ENCODE measurements around the gene SUSD2. TPM values are rescaled to one million over a fixed set of nuclear protein-coding genes. Genes with fewer than 3 reads are reported as not detected.
"Not testable (repeated sequence)": the region's sequence is repeated elsewhere in the genome, so short reads cannot be mapped to it uniquely, and the experiment has no call there.

The SUSD2 gene
- total RNA-seq, 1 donor from 2014 or later: 1.2 TPM

DNA sequence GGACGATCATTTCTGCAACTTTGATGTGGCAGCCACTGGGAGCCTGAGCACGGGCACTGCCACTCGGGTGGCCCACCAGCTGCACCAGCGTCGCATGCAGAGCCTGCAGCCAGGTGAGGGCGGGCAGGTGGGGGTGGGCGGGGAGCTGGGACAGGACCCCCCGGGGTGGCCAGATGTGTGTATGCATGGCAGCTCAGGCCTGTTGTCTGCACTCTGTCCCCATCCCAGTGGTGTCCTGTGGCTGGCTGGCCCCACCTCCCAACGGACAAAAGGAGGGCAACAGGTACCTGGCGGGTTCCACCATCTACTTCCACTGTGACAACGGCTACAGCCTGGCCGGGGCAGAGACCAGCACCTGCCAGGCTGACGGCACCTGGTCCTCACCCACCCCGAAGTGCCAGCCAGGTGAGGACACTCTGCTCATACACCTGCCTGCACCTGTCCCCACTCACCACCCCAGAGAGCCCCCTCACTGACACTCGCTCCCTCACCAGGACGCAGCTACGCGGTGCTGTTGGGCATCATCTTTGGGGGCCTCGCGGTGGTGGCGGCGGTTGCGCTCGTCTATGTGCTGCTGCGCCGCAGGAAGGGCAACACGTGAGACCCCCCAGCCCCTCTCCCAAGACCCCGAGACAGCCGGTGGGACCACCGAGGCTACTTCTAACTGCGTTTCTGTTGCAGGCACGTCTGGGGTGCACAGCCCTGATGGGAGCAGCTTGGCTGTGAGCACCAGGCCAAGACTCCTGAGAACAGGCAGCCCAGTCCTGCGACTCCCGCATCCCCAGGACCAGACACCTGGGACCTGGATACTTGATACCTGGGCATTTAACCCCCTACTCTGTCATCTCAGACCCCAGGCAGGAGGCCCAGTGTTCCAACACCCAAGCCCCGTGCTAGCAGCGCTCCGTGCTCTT is 6.7 kb downstream of the SUSD2 start:
- intact Hi-C loops (cut with micrococcal nuclease): no loop called here

DNA sequence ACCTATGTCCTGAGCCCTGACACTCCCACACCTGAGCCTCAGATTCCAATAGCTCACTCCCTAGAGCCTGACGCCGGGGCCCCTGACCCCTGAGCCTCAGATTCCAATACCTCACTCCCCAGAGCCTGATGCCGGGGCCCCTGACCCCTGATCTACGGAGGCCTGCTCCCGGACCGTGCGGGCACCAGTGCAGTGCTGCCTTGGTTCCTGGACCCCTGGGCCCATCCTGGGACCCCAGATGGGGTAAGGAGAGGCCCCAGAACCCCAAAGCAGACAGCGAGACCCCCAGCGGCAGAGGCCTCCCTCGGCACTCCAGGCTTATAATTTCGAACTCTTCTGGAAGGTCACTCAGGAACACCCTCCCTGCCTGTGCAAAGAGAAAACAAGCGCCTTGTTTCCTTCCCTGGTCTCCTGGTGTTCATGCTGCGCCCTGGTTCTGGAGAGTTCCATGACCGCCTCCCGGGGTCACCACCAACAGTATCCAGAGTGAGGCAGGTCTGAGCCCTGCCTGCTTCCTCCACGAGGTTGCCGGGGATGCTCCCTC is 7.5 kb downstream of the SUSD2 start:
- intact Hi-C loops (cut with micrococcal nuclease): loop anchor here (1.0 kb wide), 4 partner anchors 43 to 337 kb away; no protein-coding TSS in a partner anchor

DNA sequence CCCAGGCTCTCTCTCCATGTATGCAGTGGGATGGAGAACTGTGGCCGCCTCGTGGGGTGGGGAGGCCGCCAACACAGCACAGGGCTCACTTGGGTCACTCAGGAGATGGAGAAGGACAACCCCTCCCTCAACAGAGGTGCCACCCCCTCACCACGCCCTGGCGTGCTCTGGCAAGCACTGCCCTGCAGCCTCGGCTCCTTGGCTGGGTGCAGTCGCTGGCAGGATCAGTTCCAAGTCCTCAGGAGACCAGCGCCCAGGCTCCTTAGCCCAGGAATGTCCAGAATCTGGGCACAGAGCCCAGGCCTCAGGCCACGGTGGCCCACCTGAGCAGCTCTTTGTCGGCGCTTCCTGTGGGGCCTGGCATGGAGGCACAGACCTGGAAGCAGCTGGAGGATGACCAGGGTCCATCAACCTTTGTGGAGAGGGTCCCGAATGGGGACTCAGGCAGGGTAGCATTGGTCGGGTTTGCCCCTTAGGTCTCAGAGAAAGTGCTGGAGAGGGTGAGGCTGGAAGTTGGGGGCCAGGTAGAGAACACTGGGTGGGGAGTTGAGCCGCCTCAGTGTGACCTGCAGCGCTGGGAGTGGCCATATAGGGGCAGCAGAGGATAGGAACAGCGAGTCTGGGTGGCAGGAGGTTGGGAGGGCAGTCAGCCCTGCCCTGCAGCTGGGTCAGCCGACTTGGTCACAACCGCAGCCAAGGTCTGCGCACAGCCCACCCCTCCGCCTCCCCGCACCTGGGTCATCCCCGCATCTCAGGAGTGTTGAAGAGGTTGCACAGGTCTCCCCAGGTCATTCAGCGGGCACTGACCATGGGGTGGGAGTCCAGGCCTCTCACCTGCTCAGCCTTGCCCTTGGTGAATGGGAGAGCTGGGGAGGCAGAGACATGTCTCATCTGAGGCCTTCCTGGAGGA is 8.2 kb downstream of the SUSD2 start:
- intact Hi-C loops (cut with micrococcal nuclease): loop anchor here (1.0 kb wide), 4 partner anchors 42 to 336 kb away; no protein-coding TSS in a partner anchor

DNA sequence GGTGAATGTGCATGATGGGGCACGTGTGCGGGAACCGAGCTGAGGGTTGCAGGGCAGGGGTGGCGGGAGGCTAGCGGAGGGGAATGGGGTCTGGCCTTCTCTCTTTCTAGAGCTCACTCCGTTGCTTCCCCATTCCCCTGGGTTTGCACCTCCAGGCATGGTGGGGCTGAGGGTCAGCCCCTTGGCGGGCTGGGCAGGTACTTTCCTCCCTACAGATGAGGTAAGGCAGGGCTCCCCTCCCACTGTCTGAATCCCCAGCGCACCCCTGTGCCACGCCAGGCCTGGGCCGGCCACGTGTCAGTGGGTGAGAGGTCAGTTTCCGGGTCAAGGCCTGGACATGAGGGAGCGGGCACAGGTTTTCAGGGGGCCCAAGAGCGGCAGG is 8.9 kb downstream of the SUSD2 start:
- intact Hi-C loops (cut with micrococcal nuclease): no loop called here

DNA sequence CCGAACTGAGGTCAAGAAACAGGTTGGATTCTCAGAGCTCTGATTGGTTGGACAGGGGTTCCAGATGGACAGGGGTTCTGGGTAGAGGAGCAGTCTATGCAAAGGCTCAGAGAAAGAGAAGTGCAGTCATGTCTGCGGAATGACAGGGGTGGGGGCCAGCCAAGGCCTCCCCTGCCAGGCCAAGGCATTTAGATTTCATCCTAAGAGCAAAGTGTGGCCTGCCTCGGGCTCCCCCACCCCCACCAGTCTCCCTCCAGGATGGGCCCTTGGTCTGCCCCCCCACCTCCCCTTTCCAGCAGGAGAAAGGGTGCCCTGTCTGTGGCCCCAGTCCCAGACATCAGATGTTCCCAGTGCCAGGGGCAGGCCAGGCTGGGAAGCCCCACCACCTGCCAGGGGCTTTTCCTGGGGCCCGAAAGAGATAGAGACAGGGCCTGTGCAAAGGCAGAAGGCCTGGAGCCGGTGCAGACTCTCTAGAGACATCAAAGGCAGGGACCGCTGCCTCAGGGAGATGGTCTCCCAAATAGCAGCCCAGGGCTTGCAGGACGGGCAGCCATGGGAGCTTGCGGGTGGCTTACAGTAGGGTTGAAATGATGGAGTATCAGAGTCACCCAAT is 9.4 kb downstream of the SUSD2 start:
- intact Hi-C loops (cut with micrococcal nuclease): no loop called here

DNA sequence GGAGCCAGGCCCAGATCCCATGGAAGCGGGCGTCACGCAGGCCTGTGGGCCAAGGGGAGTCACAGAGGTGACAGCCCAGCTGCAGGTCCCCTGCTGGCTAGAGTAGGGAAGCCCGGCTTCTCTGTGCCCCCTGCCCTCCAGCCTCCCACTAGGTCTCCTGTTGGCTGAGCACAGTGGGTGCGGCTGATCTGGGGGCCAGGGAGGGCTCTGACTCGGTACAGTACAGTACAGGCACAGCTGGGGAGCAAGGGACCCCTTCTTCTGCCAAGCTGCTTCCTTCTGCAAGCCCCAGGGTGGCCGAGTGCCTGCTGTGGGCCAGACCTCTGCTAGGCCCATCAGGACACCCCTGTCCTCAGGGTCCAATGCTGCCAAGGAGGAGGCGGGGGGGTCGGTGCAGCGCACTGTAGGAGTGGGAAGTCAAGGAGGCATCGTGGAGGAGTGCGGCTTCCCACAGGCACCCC is 10.1 kb downstream of the SUSD2 start:
- intact Hi-C loops (cut with micrococcal nuclease): no loop called here

DNA sequence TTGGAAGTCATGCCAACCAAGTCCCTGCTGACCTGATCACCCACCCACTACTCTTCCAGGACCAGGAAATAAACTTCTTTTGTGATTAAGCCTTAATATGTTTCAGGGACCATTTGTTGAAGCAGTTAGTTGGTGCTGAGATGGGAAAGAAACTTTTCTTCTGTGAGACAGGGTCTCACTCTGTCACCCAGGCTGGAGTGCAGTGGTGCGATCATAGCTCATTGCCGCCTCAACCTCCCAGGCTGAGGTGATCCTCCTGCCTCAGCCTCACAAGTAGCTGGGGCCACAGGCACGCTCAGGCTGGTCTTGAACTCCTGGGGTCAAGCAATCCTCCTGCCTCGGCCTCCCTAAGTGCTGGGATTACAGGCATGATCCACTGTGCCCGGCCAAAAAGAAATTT is 10.6 kb downstream of the SUSD2 start:
- intact Hi-C loops (cut with micrococcal nuclease): no loop called here

DNA sequence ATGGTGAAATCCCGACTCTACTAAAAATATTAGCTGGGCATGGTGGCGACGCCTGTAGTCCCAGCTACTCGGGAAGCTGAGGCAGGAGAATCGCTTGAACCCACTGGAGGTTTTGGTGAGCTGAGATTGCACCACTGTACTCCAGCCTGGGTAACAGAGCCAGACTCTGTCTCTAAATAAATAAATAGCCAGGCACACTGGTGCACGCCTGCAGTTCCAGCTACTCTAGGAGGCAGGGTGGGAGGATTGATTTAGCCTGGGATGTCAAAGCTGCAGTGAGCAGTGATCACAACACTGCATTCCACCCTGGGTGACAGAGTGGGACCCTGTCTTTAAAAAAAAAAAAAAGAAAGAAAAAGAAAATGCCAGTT is 17.4 kb downstream of the SUSD2 start:
- intact Hi-C loops (cut with micrococcal nuclease): no loop called here

DNA sequence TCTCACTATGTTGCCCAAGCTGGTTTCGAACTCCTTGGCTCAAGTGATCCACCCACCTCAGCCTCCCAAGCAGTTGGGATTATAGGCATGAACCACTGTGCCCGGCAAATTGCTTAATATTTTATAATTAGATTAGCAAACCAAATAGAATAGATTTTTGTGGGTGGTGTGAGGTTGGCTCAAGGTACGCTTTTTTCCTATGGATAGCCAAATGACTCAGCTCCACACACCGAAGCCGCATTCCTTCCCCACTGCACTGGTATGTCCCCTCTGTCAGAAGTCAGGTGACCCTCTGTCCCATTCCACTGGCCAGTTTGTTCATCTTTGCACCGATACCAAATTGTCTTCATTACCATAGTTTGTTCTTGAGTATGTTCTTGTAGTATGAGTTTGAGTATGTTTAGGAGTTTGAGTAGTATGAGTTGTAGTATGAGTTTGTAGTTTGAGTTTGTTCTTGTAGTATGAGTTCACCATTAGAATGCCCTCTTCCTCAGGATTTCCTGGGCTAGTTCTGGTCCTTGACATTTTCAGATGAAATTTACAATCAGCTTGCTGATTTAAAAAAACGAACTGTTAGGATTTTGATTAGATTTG is 19.4 kb downstream of the SUSD2 start:
- intact Hi-C loops (cut with micrococcal nuclease): no loop called here

DNA sequence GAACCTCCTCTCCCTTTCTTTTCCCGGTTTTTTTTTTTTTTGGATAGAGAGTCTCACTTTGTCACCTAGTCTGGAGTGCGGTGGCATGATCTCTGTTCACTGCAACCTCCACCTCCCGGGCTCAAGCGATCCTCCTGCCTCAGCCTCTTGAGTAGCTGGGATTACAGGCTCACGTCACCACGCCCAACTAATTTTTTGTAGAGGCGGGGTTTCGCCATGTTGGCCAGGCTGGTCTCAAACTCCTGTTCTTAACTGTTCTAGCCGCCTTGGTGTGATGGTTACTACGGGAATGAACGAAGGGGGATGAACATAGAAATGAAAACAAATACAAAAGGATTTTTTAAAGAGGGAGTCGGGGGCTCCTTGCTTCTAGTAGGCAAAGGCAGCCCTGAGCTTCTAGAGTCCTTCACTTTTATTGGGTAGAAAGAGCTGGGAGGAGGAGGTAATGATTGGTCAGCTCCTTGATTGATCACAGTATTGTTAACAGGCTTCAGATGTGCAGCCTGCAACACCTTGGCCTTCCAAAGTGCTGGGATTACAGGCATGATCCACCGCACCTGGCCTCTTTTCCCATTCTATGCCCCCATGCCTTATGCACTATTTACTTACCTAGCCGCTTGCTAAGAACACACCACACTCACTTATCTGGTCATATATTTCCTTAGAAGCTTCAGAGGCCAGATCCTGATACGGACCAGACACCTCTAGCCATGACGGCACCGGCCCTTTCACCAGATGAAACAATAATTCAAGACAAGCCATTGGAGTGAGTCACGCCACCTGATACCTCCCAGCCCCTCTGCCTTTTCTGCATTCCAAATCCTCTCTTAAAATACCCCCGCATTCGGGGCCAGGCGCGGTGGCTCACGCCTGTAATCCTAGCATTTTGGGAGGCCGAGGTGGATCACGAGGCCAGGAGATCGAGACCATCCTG is 20.7 kb downstream of the SUSD2 start:
- intact Hi-C loops (cut with micrococcal nuclease): no loop called here

DNA sequence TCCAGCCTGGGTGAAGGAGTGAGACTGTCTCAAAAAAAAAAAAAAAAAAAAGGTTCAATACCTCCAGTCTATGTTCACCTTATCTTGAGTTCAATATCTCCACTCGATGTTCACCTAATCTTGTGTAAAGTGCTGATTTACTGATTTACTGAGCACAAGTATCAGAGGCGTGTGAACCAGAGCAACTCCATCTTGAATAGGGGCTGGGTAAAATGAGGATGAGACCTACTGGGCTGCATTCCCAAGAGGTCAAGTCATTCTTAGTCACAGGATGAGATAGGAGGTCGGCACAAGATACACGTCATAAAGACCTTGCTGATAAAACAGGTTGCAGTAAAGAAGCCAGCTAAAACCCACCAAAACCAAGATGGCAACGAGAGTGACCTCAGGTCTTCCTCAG is 22.6 kb downstream of the SUSD2 start:
- intact Hi-C loops (cut with micrococcal nuclease): not testable (repeated sequence)

DNA sequence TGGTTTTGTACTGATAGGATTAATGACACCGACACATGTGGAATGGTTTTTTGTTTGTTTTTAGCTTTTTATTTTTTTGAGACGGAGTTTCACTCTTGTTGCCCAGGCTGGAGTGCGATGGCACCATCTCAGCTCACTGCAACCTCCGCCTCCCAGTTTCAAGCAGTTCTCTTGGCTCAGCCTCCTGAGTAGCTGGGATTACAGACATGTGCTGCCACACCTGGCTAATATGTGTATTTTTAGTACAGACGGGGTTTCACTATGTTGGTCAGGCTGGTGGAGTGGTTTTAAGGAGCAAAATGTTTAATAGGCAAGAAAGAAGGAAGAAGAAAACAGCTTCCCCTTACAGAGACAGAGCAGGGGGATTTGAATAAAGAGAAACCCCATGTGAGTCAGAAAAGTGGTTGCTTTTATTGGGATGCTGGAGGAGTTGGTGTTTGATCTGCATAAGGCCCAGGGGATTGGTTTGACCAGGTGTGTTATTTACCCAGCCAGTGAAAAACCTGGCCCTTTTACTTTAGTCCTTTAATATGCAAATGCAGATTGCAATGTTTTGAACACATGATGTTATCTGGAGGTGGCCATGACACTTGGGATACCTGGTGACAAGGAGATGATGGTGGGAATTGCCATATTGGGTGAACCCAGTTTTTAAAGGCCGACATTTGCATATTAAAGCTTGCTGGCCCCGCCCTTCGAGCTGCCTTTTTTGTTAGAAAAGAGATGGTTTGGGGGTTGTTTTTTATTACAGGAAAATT is 24.3 kb downstream of the SUSD2 start:
- intact Hi-C loops (cut with micrococcal nuclease): no loop called here

DNA sequence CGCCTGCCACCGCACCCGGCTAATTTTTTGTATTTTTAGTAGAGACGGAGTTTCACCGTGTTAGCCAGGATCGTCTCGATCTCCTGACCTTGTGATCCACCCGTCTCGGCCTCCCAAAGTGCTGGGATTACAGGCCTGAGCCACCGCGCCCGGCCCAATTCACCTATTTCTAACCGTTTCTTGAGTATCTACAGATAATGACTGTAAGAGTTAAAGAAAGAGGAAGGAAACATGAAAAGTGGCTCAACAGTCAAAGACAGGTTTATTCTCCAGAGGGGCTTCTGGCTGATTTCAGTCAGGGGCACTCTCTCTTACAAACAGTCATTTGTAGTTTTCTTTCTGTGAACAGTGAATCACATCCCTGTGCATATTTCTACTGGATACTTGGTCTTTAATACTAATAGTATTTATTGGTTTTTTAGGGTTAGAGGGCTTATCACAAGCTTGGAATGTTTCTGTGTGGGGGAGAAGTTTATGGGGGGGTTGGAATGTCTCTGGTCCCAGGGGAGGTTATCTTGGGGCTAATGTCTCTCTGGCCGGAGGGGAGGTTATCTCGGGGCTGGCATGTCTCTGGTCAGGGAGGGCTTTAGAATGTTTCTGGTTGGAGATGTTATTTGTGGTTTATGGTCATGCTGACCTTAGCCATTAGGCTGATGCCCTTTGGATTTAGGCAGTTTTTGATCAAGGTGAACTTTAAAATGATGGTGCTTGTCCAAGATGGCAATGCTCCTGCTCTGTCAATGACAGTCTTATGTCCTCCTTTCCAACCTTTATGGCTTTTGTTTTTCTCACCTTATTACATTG is 25.4 kb downstream of the SUSD2 start:
- intact Hi-C loops (cut with micrococcal nuclease): not testable (repeated sequence)

DNA sequence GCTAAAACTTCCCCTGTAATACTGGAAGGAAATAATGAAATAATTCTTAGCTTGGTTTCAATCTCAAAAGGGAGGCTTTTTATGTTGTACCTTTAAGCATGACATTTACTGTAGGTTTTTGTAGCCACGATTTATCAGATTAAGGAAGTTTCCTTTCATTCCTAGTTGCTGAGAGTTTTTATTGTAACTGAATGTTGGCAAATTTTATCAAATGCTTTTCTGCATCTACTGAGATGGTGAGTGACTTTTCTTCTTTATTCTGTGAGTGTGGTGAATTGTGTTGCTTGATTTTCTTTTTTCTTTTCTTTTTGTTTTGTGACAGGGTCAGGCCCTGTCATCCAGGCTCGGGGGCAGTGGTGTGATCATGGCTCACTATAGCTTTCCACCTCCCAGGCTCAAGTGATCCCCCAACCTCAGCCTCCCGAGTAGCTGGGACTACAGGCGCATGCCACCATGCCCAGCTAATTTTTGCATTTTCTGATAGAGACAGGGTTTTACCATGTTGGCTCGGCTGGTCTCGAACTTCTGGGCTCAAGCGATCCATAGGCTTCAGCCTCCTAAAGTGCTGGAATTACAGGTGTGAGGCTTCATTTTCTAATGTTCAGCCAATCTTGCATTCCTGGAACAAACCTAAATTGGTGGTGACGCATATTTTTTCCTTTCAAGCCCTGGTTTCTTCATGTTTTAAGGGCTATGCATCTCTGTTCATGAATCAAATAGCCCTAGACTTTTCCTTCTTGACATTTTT is 26.2 kb downstream of the SUSD2 start:
- intact Hi-C loops (cut with micrococcal nuclease): no loop called here

DNA sequence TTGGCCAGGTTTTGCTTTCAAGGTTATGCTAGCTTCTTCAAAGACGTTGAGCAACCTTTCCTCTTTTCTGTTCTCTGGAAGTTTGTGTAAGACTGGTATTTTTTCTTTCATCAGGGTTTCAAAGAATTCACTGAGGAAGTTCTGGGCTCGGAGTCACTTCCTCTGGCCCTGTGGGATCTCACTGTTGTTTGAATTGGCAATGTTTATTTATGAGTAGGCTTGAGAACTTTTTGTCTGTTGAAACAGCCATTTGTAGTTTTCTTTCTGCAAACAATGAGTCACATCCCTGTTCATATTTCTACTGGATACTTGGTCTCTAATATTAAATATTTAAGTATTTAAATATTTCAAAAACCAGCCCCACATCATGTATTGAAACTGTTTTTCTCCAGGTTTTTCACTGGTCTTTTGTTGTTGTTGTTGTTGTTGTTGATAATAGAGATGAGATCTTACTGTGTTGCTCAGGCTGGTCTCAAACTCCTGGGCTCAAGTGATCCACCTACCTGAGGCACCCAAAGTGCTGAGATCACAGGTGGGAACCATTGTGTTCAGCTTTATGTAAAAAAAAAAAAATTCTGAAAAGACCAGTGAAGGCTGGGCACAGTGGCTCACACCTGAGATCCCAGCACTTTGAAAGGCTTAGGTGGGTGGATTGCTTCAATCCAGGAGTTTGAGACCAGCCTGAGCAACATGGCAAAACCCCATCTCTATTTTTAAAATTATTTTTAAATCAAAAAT is 26.9 kb downstream of the SUSD2 start:
- intact Hi-C loops (cut with micrococcal nuclease): no loop called here

DNA sequence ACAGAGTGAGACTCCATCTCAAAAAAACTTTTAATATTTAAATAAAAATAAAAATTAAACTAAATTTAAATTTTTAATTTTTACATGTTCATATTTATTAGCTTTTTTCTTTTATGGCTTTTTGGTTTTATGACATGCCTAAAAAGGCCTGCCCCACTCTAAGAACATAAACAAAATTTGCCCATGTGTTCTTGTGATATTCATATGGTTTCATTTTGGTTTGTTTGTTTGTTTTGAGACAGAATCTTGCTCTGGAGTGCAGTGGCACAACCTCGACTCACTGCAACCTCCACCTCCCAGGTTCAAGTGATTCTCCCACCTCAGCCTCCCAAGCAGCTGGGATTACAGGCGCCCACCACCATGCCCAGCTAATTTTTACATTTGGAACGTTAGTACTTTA is 27.7 kb downstream of the SUSD2 start:
- intact Hi-C loops (cut with micrococcal nuclease): no loop called here

DNA sequence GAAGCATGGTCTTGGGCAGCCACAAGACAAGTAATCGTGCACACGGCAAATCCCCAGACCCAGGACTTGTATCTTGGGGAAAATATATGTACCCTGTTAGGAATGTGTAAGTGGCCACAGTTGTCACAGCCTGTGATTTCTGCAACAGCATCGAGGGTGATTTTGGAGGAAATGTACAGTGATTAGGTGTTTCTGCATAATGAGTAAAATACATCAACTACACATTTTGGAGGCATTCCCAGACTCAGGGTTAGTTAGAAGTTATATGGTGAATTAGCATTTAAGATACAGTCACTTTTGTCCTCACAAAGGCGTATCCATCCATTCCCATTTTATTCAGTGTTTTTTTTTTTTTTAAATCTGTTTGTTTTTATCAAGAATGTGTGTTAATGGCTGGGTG is 28.4 kb downstream of the SUSD2 start:
- intact Hi-C loops (cut with micrococcal nuclease): no loop called here
